ENCODE results near the gene XYLT1.
A peak's percentile ranks its signal among the peaks of the same experiment; 100 is the strongest.
"Not testable (repeated sequence)": the region's sequence is repeated elsewhere in the genome, so short reads cannot be mapped to it uniquely, and the experiment has no call there.

XYLT1 gene

DNA sequence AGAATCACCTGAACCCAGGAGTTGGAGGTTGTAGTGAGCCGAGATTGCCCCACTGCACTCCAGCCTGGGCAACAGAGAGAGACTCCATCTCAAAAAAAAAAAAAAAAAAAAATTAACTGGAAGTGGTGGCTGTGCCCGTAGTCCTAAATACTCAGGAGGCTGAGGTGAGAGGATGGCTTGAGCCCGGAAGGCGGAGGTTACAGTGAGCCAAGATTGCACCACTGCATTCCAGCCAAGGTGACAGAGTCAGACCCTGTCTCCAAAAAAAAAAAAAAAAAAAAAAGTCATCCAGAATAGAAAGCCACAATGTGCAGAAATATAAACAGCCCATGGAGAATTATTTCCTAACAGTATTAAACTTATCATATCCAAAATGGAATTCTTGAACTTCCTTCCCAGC is 11.6 kb upstream of the XYLT1 start:
- not testable (repeated sequence) for DNase-seq

DNA sequence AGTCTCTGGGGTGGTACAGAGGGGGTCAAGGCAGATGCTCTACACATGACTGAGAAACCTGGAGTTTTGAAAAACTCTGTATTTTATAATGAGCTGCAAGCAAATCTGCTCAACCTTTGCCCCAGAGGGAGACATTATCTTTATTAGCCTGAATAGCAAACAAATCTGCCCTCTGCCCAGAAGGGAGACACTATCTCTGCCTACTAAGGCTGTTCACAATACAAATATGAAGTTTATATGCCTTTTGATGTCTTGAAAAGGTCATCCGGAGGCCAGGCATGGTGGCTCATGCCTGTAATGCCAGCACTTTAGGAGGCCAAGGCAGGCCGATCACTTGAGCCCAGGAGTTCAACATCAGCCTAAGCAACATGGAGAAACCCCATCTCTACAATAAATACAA is 11.0 kb upstream of the XYLT1 start:
- DNase-seq: no peak

DNA sequence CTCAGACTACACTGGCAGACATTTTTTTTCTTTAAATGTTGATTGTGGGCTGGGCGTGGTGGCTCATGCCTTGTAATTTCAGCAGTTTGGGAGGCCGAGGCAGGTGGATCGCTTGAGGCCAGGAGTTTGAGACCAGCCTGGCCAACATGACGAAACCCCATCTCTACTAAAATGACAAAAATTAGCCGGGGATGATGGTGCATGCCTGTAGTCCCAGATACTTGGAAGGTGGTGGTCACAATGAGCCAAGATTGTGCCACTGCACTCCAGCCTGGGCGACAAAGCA is 6.4 kb upstream of the XYLT1 start:
- not testable (repeated sequence) for DNase-seq

DNA sequence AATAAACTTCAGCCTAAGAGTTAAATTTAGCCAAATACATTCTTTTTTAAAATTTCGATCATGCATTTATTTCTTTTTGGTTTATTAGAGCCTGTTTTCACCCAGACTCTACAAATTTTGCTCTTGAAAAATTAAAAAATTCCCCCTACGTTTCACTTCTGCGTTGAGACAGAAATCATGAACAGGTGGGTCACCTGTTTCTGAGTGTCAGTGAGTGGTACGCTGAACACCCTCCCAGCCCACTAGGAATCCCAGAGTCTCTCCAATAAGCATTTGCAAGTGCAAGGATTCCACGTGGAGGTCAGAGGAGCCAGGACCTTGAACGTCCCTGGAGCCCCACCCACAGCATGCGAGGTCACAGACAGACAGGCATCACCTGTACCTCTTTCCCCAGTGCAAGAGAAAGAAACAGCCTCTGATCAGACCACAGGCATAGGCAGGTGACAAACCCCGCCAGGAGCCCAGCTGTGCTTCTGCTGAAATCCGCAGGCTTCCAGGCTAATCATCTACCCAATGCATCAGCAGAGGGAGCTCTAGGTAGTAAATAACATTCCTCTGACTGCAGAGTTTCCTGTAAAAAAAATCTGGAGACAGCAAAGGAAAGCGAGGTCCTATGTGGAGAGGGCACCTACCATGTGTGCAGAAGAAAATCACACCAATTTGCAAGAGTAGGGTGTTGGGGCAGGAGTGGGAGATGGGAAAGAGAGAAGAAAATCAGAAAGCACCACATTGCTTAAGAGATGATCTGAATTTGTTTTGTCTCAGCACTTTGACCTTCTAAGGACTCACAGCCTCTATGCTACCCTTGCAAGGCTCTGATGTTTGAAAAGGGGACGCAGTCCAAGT is 5.9 kb upstream of the XYLT1 start:
- DNase-seq: peak; percentile 20

DNA sequence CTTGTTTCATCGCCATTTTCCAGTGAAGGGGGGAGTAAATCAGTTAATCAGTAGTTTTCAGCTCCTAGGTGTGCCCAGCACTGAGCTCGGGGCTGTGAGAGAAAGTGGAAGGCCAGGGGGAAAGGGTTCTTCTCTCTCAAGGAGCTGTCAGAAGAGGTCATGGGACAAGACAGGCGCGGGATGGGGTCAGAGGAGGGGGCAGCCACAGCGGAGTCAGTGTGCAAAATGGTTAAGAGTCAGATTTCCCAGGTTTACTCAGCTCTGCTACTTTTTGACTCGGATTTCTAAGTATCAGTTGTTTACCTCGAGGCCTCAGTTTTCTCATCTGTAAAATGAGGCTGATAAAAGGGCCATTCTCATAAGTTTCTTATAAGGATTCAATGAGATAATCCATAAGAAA is 4.3 kb upstream of the XYLT1 start:
- DNase-seq: peak; percentile 18

DNA sequence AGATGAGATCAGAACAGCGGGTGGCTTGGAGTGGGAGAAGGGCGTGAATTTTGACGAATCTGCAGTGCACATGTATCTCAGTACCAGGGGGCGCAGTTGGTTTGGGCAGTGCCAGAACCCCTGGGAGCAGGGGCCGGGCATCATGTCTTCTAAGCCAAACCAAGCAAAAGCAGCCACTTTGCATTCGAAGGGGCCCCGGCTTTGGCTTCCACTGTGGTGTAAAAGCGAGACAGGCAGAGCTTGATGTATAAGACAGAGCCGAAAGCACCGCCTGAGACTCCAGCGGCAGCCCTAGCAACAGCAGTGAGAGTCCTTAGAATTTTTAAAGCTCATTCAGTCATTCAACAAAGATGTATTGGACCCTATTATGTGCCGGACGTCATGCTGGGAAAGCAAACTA is 3.8 kb upstream of the XYLT1 start:
- DNase-seq: peak; percentile 2

DNA sequence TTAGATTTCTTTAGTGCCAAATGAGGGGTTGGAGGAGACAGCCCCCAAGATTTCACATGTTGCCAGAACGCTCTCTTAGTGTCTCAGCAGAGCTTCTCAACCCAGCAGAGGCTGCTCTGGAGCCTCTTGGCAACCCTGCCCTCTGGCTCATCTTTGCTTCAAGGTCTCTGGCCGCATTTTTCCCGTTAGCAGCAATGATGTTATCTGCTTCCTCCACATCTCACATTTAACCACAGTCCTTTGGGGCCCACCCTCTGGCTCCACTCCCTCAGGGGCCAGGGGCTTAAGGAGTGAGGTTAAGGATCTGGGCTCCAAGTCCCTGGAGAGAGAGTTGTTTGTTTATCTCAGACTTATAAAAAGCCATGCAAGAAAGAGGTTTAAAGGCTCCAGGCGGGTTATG is 3.3 kb upstream of the XYLT1 start:
- DNase-seq: no peak

DNA sequence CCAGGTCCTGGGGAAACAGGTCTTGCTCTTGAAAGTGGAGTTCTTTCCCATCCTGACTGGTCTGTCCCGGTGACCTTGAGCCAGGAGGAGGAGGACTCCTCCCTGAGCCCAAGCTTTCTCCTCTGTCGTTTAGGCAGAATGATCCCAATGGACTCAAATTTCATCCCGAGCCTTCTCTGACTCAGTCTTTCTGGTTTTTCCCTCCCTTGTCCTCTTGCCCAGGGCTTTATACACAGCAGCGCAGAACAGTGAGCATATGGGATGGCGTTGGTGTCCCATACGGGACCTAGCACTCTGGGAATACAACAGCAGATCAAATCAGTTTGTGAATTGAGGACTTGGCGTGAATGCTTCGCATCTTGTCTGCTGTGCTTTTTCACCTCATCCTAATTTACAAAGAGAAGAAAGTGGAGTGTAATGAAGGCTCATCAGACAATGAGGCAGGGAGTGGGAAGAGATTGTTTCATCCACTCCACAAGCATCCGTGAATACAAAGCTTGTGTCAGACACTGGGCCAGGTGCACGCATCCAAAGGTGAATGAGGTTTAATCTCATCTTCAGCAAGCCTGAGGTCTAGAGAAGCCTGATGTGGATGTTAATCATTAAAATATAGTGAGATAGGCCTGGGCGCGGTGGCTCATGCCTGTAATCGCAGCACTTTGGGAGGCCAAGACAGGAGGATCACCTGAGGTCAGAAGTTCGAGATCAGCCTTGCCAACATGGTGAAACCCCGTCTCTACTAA is 1.1 kb upstream of the XYLT1 start:
- DNase-seq: no peak

DNA sequence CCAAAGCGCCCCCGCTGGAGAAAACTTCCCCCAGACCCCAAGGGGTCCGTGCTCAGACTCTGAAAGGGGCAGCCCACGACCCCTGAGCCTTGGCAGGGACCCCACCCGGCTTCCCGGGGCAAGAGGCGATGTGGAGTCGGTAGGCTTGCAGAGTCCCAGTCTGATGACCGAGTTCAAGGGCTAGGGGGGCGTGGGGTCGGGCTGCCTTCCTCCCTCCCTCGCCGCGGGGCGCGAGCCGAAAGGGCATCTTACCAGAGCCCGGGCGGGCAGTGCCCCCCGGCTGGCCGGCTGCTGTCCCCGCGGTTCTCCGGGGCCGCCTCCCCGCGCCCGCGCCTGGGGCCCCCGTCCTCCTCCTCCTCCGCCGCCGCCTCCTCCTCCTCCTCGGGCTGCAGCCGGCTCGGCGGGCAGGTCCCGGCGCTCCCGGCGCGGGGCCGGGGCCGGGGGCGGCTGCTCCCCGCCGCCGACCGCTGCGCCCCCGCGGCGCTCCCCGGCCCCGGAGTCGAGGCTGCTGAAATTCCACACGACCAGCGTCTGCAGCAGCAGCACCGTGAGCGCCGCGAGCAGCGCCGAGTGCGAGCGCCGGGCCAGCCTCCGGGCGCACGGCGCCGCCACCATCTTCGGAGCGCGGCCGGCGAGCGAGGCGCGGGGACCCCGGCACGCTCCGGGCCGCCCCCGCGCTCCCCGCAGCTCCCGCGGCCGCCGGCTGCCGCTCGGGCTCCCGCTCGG is 415 bp downstream of the XYLT1 start:
- peak; percentile 5 for DNase-seq

DNA sequence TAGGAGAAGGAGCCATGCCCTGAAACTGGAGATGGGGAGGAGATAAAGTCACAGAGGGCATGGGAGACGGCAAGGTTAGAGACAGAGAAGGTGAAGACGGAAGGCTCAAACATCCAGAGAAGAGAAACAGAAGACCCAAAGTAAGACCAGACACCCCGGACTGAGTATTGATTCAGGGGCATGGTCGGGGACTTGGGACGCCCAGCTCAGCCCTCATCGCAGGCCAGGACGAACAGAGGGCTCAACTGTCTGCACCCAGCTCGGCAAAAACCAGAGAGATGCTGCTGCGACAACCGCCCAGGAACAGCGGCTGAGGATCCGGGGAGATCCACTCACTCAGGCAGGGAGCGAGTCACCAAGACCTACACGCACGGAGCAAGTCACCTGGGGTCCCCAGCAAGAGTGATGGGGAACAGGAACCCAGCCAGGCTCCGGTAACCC is 999 bp downstream of the XYLT1 start:
- peak; percentile 35 for DNase-seq

DNA sequence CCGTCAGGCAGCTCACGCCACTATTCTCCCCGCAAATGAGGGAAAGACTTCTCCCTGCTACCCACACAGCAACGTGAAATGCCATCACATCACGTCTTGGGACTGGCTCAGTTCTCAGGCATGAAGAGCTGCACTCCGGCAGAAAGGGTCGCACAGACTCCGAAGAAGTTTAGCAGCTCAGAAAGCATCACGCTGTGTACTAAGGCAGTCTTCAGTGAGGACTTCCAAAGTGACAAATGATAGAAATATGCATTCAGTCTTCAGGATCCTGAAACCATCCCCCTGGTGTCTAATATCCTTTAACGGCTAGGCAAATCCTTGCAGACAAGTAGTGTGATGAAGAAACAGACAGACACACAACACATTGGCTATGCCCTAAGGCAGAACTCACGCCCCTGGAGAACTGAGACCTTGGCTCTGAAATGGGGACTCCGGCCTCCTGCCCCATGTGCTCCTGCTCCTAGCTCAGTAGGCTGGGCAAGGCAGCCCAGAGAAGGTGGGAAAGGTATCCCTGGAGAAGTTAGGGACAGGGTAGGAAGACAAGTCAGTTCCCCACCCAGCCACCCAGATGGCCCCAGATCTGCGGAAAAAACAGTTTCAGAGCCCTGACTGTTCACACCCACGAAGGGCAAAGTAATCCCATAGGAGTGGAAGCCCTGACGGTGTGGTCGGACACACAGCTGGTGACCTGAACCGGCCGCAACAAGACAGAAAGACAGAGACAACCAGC is 1.6 kb downstream of the XYLT1 start:
- DNase-seq: no peak

DNA sequence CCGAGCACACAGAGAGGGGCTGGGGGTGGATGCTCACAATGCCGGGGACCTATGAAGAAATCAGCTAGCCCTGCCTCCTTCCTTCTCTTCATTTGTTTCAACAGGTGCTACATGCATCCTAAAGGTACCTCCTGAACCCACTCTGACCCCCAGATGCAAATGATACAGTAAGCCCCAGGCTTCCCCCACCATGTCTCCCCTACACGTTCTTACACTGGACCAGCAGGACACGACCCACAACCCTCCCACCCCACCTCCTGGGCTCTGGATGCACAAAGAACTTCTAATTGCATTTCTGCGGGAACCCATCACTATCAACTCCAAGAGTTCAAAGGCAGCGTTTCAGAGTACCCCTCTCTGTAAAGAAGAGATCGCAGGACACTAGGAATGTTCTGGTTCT is 2.1 kb downstream of the XYLT1 start:
- no peak for DNase-seq

DNA sequence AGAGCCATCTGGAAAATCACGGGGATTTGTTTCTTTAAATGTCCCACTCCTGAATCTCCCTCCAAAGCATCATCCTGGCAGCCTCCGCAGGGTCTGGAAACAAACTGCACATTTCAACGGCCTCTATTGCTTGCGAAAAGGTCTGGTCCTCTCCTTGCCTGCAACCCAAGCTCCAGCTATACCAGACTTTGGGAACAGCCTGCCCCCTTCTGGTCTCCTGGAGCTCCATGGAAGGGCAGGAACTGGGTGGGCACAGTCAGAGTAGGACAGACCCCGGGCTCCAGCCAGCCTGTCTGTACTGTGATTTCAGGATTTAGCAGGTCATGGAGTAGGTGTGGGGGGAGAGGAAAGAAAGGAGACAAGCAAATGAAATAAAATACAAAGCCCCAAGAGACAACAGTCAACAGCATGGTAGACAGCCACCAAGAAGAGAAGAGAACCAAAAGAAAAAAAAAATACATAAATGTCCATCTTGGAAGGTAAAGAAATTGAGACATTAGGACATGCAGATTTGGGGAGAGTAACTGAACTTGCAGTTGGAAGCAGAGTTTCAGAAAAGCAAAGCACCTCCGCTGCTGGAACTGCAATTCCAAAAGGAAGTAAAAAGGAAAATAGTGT is 2.7 kb downstream of the XYLT1 start:
- peak; percentile 29 for DNase-seq

DNA sequence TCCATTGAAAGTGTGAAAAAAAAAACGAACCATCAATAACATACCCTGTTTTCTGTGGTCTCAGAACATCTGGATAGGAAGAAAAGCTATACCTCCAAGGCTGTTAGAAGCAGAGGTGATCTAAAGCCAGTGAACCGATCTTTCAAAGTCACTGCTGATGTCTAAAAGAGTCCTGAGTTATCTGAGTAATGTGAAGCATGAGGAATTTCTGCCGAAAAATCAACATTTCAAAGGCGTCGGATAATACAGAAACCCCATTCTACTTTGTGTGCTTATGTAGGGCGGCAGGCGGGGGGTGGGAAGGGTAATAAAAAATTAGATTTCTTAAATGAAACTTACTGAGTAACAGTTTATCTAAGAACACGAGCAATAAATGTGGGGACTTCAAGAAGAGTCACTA is 3.9 kb downstream of the XYLT1 start:
- no peak for DNase-seq

DNA sequence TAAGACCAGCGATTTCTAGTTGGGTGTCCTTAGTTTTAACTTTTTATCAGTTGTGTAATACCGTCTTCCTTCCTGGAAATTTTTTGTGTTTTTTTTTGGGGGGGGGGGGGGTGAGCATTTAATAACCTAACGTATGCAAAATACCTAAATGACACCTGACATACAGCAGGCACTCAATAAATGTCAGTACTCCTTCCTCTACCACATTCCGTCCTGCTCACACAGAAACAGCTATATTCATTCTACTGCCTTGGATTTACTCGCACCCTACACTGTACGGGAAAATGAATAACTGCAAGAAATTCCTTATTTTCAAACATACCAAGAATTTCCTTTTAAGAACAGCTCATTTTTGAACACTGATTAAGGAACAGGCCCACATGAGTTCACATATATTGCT is 5.3 kb downstream of the XYLT1 start:
- no peak for DNase-seq

DNA sequence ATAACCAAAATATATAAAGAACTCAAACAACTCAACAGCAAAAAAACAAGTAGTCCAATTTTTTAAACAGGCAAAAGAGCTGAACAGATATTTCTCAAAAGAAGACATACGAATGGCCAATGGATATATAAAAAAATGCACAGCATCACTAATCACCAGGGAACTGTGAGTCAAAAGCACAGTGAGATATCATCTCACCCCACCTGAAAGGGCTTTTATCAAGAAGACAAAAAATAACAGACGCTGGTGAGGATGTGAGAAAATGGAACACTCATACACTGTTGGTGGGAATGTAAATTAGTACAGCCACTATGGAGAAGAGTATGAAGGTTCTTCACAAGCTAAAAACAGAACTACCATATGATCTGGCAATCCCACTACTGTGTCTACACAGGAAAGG is 7.4 kb downstream of the XYLT1 start:
- DNase-seq: no peak

DNA sequence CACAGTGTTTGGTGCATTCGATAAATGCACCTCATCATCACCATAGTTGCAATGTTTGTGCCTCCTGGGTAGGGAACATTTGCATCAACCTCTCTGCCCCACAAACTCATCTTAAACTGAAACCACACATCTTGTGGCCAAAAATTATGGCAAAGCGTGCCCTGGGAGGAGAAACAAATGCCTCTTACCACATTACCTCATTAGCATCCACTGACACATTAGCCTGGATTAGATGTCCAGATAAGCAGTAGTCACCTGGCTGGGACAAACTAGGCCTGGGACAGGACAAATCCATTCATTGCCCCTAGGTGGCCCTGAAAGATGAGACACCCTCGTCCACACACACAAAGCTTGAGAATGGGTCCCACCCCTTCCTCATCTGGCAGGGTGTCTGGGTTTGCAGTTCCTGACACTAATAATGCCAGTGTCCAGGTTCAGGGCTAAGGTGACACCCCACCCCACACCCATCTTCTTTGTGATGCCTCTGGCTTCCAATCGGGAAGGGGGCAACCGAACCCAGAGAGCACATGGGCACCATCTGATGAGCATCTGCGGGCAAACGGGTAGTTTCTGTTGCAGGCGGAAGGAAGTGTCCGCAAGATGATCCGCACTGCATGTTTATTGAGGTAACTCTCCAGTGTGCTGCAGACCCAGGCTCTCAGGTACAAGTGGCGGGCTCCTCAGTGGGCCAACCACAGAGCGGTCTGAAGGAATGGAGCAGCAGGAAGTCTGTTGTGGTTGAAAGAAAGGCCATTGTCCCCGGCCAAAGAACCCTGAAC is 8.6 kb downstream of the XYLT1 start:
- DNase-seq: no peak

DNA sequence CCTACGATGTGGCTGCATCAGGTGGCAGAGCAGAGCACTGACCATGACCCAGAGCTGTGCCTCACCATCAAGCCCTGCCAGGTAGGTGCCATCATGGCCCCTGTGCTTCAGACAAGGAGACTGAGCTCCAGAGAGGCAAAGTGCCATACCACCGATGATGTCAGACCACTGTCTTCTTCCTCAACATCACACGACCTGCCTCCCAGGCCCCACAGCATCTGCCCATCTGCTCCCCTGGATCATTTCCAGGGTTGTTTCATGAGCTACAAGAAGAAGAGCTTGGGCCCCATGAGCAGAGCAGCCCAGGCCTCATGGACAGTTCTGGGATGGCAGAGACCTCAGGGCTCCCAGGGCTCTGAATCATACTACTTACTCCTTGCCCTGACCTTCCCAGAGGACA is 9.9 kb downstream of the XYLT1 start:
- no peak for DNase-seq

DNA sequence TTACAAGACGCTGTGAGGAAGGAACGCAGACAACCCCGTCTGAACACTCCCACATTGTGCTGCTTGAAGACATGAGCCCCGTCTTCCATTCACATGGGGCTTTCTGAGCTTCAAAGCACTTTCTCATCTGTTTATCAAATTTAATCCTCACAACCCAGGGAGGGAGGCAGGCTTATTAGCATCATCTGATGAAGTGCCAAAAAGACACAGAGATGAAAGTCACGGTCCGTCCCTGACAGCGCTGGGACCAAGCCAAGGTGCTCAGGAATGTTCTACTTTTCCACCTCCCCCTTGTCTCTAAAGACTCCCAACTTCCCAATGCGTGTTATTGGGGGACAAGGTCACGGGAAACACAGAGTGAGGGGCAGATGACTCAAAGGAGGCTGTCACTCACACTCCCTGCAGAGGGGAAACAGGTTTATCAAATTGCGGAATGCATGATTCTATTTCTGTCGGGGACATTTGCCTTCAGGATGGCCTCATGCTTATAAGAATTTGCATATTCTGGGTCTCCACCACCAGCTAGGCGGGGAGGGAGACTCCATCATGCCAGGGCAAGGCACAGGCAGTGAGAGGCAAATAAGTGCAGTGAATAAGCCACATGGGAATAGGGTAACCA is 10.7 kb downstream of the XYLT1 start:
- no peak for DNase-seq

DNA sequence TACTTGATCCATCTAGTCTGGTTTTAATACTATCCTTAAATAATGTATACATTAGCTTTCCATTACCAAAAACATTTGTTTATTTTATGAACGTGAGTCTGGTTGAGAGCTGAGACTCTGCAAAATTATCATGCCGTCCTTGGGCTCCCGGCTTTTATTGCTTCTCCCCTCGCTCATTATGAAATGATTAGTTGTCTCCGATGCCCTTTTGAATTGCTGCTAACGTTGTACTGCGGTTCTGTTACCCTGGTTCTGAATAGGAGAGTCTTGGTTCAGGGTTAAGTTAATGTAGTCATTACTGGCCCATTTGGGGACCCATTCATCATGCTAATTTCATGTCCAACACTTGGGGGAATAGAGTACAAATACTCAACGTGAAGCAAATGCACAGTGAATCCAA is 12.8 kb downstream of the XYLT1 start:
- no peak for DNase-seq

DNA sequence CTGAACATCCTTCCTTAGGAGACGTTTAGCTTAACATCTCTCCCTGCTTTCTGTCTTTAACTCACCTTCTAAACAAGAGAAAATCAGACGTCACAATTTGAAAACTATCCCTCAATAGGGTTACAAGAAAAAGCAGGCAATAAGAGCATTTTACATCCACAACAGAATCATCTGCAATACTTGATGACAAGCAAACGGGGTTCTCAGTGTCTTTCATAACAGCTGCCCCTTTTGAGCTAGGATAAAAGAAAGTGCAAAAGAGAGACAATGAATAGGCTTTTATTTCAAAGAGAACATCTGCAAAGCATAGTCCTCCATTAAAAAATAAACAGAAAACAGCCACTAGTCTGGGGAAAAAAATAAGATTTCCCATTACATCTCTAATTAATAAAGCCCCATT is 13.2 kb downstream of the XYLT1 start:
- no peak for DNase-seq
